Smooth muscle cell (in vitro differentiated cells): ENCODE data around the gene TTC39A. TPM values are rescaled to one million over a fixed set of nuclear protein-coding genes. Genes with fewer than 3 reads are reported as not detected.
A peak's percentile ranks its signal among the peaks of the same experiment; 100 is the strongest.

Experiments
- DNase-seq: peaks from one replicate; lab custom pipeline; 2025; ENCODE audit not compliant: unreplicated experiment; lab: John Stamatoyannopoulos, UW
- H2AFZ ChIP-seq: fragments of 200-600 bp; sonication (generic); 2 replicates; pipeline ENCODE4 v1.6.0; 2016; ENCODE audit warnings: antibody characterized with exemption, low read depth, mild to moderate bottlenecking
- H3F3A ChIP-seq: fragments of 200-600 bp; sonication (generic); 2 replicates; pipeline ENCODE4 v1.6.0; 2017; ENCODE audit warnings: antibody characterized with exemption, low read depth
- H3K27ac ChIP-seq: fragments of 200-600 bp; sonication (generic); 2 replicates; pipeline ENCODE4 v1.5.1; 2016; ENCODE audit warnings: low read depth, mild to moderate bottlenecking
- H3K27me3 ChIP-seq: fragments of 200-600 bp; sonication (generic); 2 replicates; pipeline ENCODE4 v1.6.1; 2016; ENCODE audit warnings: low read depth, mild to moderate bottlenecking
- H3K36me3 ChIP-seq: fragments of 200-600 bp; sonication (generic); 2 replicates; pipeline ENCODE4 v1.5.1; 2016; ENCODE audit warnings: low read depth
- H3K4me1 ChIP-seq: fragments of 200-600 bp; sonication (generic); 2 replicates; pipeline ENCODE4 v1.5.1; 2016; ENCODE audit warnings: low read depth
- H3K4me2 ChIP-seq: fragments of 200-600 bp; sonication (generic); 2 replicates; pipeline ENCODE4 v1.6.0; 2016; ENCODE audit warnings: mild to moderate bottlenecking
- H3K4me3 ChIP-seq: fragments of 200-600 bp; sonication (generic); 2 replicates; pipeline ENCODE4 v1.5.1; 2016; ENCODE audit warnings: mild to moderate bottlenecking
- H3K79me2 ChIP-seq: fragments of 200-600 bp; sonication (generic); 2 replicates; pipeline ENCODE4 v1.6.0; 2016; ENCODE audit warnings: low read depth, mild to moderate bottlenecking
- H3K9ac ChIP-seq: fragments of 200-600 bp; sonication (generic); 2 replicates; pipeline ENCODE4 v1.6.0; 2016; ENCODE audit warnings: low read depth
- H3K9me3 ChIP-seq: fragments of 200-600 bp; sonication (generic); replicated peaks from 2 replicates; pipeline ENCODE4 v1.5.1; 2016; ENCODE audit warnings: low read depth
- H4K20me1 ChIP-seq: fragments of 200-600 bp; sonication (generic); 2 replicates; pipeline ENCODE4 v1.6.0; 2016; ENCODE audit warnings: low read depth
- WGBS: methylation state at CpG from one replicate; pipeline ENCODE4 v1.1.7; 2016; ENCODE audit warnings: low lambda C conversion rate; 5-methylcytosine and 5-hydroxymethylcytosine counted together
- polyA plus RNA-seq: library from polyadenylated mRNA; unstranded; fragments of >200 nt; fragmentation: Nextera tagmentation; extraction: Ambion mirVana; gene quantifications from 2 replicates; pipeline ENCODE4 v1.2.1, GENCODE V29; 2016
- total RNA-seq: library from RNA; depleted of rRNA; stranded (reverse); fragments of >200 nt; gene quantifications from 2 replicates; pipeline ENCODE4 v1.2.3, GENCODE V29; 2014
- TF ChIP-seq, protein P1 (sequence below): fragments of 200-600 bp; sonication (generic); IDR thresholded peaks from 2 replicates; pipeline ENCODE4 v1.5.1; 2017; ENCODE audit warnings: borderline replicate concordance, mild to moderate bottlenecking, antibody characterized with exemption; ENCODE audit not compliant: insufficient read depth, poor library complexity, severe bottlenecking

TTC39A gene
- total and polyA plus RNA-seq, 2 experiments from 2014 or later = 0.27 to 2.2 TPM

DNA sequence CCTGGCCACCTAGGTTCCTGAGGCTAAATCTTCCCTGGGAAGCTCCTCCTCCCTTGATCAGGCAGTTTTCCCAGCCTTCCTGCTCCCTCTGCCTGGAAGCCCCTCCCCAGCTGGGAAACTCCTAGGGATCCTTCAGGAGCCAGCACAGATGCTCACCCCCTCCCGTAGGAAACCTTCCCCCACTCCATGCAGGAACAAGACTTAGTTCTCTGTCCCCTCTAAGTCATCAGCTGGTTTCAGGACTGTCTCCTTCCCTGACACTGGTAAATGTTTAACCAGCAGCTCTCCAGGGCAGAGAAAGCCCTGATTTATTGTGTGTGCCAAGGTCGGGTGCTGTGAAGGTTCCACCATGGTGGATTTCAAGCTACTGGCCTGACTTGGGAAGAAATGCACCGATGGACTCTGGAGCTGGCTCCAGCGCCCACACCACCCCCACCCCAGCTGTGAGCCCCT lies 25.0 kb downstream of the TTC39A start:
- Histone ChIP-seq H3K9ac (no peak overlapping the region), H4K20me1 (no peaks in the 10 kb centered on the region), H2AFZ (no peak overlapping the region), H3K9me3 (no peaks in the 10 kb centered on the region), H3K4me3 (no peak overlapping the region), H3K36me3 (no peaks in the 10 kb centered on the region), H3K27ac (no peak overlapping the region), H3F3A (no peaks in the 10 kb centered on the region), H3K79me2 (no peaks in the 10 kb centered on the region), H3K4me2 (no peak overlapping the region), H3K27me3 (no peaks in the 10 kb centered on the region), H3K4me1 (no peaks in the 10 kb centered on the region)
- WGBS = 80% methylated on average over 4 of the region's 4 CpGs
- TF ChIP-seq, protein P1, sequence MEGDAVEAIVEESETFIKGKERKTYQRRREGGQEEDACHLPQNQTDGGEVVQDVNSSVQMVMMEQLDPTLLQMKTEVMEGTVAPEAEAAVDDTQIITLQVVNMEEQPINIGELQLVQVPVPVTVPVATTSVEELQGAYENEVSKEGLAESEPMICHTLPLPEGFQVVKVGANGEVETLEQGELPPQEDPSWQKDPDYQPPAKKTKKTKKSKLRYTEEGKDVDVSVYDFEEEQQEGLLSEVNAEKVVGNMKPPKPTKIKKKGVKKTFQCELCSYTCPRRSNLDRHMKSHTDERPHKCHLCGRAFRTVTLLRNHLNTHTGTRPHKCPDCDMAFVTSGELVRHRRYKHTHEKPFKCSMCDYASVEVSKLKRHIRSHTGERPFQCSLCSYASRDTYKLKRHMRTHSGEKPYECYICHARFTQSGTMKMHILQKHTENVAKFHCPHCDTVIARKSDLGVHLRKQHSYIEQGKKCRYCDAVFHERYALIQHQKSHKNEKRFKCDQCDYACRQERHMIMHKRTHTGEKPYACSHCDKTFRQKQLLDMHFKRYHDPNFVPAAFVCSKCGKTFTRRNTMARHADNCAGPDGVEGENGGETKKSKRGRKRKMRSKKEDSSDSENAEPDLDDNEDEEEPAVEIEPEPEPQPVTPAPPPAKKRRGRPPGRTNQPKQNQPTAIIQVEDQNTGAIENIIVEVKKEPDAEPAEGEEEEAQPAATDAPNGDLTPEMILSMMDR = no peak
- DNase-seq = no peak

DNA sequence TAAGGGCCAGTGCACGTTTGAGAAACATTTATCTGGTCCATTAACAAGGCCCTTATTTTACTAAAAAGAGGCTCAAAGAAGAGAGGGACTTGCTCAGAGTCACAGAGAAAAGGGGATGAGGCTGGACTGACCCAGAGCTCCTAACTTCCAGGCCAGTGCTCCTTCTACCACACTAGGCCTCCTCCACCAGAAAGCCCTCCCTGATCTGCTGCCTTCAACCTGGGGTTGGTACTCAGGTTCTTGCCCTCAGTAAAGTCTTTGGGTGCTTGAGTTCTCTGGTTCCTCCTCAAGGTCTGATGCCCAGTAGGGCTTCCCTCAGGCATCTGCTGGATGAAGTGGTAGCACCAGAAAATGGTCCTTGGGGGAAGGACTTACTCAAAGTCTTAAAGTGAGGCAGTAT lies 26.0 kb downstream of the TTC39A start:
- Histone ChIP-seq H3K9ac (no peak overlapping the region), H3F3A (no peaks in the 10 kb centered on the region), H3K4me1 (no peaks in the 10 kb centered on the region), H4K20me1 (no peaks in the 10 kb centered on the region), H3K4me3 (no peak overlapping the region), H3K4me2 (no peak overlapping the region), H3K27ac (no peak overlapping the region), H3K9me3 (no peaks in the 10 kb centered on the region), H3K79me2 (no peaks in the 10 kb centered on the region), H3K36me3 (no peaks in the 10 kb centered on the region), H2AFZ (no peak overlapping the region), H3K27me3 (no peaks in the 10 kb centered on the region)
- no peak for DNase-seq
- 50% methylated on average over 1 of the region's 1 CpG for WGBS
- TF ChIP-seq, protein P1 = no peak

DNA sequence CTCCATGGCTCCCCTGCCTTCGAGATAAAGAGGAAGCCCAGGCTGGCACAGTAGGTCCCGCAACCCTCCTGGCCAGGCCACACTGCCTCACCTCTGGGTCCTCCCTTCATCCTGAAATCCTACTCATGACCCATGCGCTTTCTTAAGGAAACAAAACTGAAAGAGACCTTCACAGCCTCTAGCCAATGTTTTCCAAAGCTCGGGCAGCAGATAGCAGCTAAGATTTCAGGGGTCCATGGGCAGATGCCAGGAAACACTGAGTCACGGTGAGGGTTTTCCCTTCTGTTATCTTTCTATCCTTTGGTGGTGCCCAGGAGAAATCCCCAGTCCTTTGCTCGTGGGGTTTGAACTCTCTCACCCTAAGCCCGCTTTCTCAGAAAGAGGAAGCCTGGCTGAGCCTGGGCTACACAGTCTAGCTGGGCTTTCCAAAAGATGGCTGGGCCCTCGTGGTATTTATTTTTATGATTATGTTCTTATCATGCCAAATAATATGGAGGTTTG lies 26.6 kb downstream of the TTC39A start:
- H3K4me2 ChIP-seq = peak overlapping the region; percentile 43
- TF ChIP-seq, protein P1 = no peak
- no peaks in the 10 kb centered on the region for H3K36me3 ChIP-seq
- H4K20me1 ChIP-seq = no peaks in the 10 kb centered on the region
- H3K27me3 ChIP-seq = no peaks in the 10 kb centered on the region
- H3K27ac ChIP-seq = peak overlapping the region; percentile 27
- H3K9me3 ChIP-seq = no peaks in the 10 kb centered on the region
- WGBS = 54% methylated on average over 8 of the region's 8 CpGs
- no peaks in the 10 kb centered on the region for H3K4me1 ChIP-seq
- no peaks in the 10 kb centered on the region for H3F3A ChIP-seq
- H3K79me2 ChIP-seq = no peaks in the 10 kb centered on the region
- H3K4me3 ChIP-seq = no peak overlapping the region
- no peak overlapping the region for H2AFZ ChIP-seq
- no peak for DNase-seq
- no peak overlapping the region for H3K9ac ChIP-seq

DNA sequence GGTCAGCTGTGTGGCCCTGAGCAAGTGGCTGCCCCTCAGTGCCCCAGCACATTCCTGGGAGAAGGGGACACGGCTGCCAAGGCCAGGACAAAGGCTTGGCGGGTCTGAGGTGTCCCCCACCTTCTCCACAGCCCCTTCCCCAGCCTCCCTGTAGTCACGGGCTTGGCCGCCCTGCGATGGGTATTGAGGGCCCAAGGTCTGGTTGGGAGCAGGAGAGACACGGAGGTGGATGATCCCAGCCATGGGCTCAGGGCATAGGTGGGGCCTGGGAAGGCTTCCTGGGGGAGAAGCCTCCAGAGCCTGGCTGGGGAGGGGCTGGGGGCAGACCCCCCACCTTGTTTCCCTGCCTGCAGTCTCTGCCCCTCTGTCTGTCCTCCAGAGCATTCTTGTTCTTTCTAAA lies 27.0 kb downstream of the TTC39A start:
- 85% methylated on average over 6 of the region's 6 CpGs for WGBS
- H3K36me3 ChIP-seq = no peaks in the 10 kb centered on the region
- peak overlapping the region; percentile 27 for H3K27ac ChIP-seq
- H4K20me1 ChIP-seq = no peaks in the 10 kb centered on the region
- H3K4me3 ChIP-seq = no peak overlapping the region
- H3K9ac ChIP-seq = no peak overlapping the region
- peak overlapping the region; percentile 43 for H3K4me2 ChIP-seq
- no peak overlapping the region for H2AFZ ChIP-seq
- no peaks in the 10 kb centered on the region for H3K79me2 ChIP-seq
- no peaks in the 10 kb centered on the region for H3K9me3 ChIP-seq
- H3K27me3 ChIP-seq = no peaks in the 10 kb centered on the region
- DNase-seq = no peak
- H3F3A ChIP-seq = no peaks in the 10 kb centered on the region
- H3K4me1 ChIP-seq = no peaks in the 10 kb centered on the region
- TF ChIP-seq, protein P1 = no peak
